Astrocyte of the cerebellum (primary cell): Measurements from ENCODE around the gene MAGI1.
A peak's percentile ranks its signal among the peaks of the same experiment; 100 is the strongest.

Source experiments
- DNase-seq: peaks from one replicate; pipeline ENCODE4 v3.0.0-alpha.2; 2011; ENCODE audit warnings: low read depth
- H3K4me3 ChIP-seq: 2 replicates; pipeline ENCODE4 v1.5.1; 2011; ENCODE audit warnings: mild to moderate bottlenecking, low read depth, low read length, moderate library complexity
- CTCF ChIP-seq: IDR thresholded peaks from 2 replicates; pipeline ENCODE4 v1.5.1; 2012; ENCODE audit warnings: low read length, low read depth, moderate library complexity, mild to moderate bottlenecking; ENCODE audit errors: missing control alignments
- in situ Hi-C: cut with HindIII; loops from 2 replicates; pipeline ENCODE4 v1.10.0; 2017; ENCODE audit warnings: low sequenced_read_pairs

MAGI1 gene

GRCh38 chr3:65829228-65829627, 209.5 kb downstream of the MAGI1 start:
- no peak for TF ChIP-seq CTCF

GRCh38 chr3:65828706-65829105, 210.0 kb downstream of the MAGI1 start:
- in situ Hi-C loops, result no loop called here
- peak; percentile 18 for DNase-seq
- no peak for TF ChIP-seq CTCF
- H3K4me3 ChIP-seq, result no peak overlapping the region

More at GRCh38 chr3:65829228-65829627, 209.5 kb downstream of the MAGI1 start:
- in situ Hi-C loops, result no loop called here
- H3K4me3 ChIP-seq, result no peak overlapping the region
- no peak for DNase-seq

GRCh38 chr3:65827076-65827475, 211.6 kb downstream of the MAGI1 start:
- in situ Hi-C loops, result no loop called here
- TF ChIP-seq CTCF, result no peak
- no peak for DNase-seq
- no peak overlapping the region for H3K4me3 ChIP-seq

- in situ Hi-C loops, result no loop called here
- no peak for DNase-seq
- no peak for TF ChIP-seq CTCF
- H3K4me3 ChIP-seq, result no peak overlapping the region
Measured at GRCh38 chr3:65824166-65824565, 214.6 kb downstream of the MAGI1 start.

GRCh38 chr3:65820600-65820999, 218.1 kb downstream of the MAGI1 start:
- DNase-seq, result no peak
- in situ Hi-C loops, result no loop called here
- no peak for TF ChIP-seq CTCF
- H3K4me3 ChIP-seq, result no peak overlapping the region

GRCh38 chr3:65819896-65820295, 218.8 kb downstream of the MAGI1 start:
- no peak overlapping the region for H3K4me3 ChIP-seq
- DNase-seq, result no peak
- in situ Hi-C loops, result no loop called here
- TF ChIP-seq CTCF, result no peak
